Astrocyte of the spinal cord (primary cell): ENCODE data around the gene NNAT.

Source experiments
- DNase-seq: peaks from one replicate; pipeline ENCODE4 v3.0.0; 2011; ENCODE audit warnings: low read depth, low spot score
- H3K4me3 ChIP-seq: 2 replicates; pipeline ENCODE4 v1.5.1; 2011; ENCODE audit warnings: low read depth, mild to moderate bottlenecking, low read length, moderate library complexity
- in situ Hi-C: cut with HindIII; loops from 2 replicates; pipeline ENCODE4 v1.10.0; 2017; ENCODE audit warnings: low sequenced_read_pairs
- TF ChIP-seq, protein P1 (sequence below): IDR thresholded peaks from 2 replicates; pipeline ENCODE4 v1.5.1; 2012; ENCODE audit warnings: low read depth, mild to moderate bottlenecking, low read length, inconsistent platforms

The NNAT gene

GRCh38 chr20:37518606-37519507, 2.2 kb upstream of the NNAT start:
- TF ChIP-seq, protein P1, sequence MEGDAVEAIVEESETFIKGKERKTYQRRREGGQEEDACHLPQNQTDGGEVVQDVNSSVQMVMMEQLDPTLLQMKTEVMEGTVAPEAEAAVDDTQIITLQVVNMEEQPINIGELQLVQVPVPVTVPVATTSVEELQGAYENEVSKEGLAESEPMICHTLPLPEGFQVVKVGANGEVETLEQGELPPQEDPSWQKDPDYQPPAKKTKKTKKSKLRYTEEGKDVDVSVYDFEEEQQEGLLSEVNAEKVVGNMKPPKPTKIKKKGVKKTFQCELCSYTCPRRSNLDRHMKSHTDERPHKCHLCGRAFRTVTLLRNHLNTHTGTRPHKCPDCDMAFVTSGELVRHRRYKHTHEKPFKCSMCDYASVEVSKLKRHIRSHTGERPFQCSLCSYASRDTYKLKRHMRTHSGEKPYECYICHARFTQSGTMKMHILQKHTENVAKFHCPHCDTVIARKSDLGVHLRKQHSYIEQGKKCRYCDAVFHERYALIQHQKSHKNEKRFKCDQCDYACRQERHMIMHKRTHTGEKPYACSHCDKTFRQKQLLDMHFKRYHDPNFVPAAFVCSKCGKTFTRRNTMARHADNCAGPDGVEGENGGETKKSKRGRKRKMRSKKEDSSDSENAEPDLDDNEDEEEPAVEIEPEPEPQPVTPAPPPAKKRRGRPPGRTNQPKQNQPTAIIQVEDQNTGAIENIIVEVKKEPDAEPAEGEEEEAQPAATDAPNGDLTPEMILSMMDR = no peak
- in situ Hi-C loops = no loop called here
- peak; percentile 64 for DNase-seq
- H3K4me3 ChIP-seq = no peak overlapping the region

DNA sequence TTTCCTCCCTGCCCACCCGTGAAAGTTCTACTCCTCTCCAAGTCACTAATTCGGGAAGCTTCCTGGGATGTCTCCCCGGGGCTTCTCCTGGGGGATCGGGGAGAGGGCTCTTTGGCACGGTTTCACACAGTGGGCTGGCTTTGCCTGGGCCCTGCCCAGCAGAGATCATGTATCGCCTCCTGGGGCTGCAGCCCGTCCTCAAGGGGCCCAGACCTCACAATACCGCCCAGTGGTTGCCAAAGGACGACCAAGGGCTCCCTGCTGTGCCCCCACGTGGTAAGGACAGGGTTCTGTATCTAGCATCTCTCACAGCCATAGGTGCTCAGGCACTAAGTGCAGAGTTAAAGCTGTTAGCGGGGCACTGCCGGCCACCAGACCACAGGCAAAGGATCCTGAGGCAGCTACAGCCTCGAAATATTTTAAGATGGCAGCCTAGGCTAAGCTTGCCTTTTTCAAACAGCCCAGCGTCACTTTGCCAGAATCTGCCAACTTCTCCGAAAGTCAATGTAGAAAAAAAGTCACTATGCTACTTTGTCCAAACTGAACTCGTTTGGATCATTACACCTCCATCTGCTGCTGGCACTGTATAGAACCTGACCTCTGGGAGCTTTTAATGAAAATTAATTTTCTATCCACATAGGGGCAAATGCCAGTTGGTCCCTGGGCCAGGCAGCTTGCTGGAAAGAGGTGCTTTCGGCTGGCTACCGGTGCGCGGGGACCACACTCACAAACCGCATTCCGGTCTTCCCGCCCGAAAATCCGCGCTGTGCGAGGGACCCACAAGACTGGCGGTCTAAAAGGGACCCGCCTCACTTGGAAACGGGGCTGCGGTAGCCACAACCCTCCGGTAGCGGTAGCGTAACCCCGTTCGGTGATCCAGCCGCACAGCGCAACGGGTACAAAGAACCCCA, 1.3 kb upstream of the NNAT start:
- TF ChIP-seq, protein P1 = no peak
- DNase-seq = peak; percentile 42
- in situ Hi-C loops = no loop called here
- no peak overlapping the region for H3K4me3 ChIP-seq

DNA sequence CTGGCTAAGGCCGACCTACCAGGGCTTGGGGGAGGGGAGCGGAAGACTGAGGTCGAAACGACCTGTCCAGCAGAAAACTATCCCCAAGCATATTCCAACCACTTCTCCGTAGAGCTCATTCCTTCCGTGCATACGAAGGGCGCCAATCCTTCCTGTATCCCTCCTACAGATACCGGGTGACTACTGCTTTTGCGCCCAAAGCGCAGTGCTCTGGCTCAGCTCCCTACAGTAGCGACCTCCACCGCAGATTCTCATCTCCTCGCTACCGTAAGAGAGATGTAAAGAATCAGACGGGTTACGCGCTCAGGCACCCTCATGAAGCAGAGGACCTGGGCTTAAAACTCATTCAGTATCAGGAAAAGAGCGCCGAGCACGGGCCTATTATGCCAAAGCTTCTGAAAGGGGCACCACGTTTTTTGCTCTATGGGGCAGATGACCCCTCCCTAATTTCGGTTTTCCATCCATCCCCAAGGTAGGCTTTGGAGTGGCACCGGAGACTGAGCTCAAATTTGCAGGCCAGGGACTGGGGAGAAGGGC, 563 bp upstream of the NNAT start:
- TF ChIP-seq, protein P1 = no peak
- in situ Hi-C loops = no loop called here
- DNase-seq = no peak
- peak overlapping the region; percentile 49 for H3K4me3 ChIP-seq

- peak; percentile 58 for DNase-seq
- in situ Hi-C loops = no loop called here
Observed at GRCh38 chr20:37522260-37523011, 1.4 kb downstream of the NNAT start.

DNA sequence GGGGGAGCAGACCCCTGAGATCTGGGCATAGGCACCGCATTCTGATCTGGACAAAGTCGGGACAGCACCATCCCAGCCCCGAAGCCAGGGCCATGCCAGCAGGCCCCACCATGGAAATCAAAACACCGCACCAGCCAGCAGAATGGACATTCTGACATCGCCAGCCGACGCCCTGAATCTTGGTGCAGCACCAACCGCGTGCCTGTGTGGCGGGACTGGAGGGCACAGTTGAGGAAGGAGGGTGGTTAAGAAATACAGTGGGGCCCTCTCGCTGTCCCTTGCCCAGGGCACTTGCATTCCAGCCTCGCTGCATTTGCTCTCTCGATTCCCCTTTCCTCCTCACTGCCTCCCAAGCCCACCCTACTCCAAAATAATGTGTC, 2.0 kb downstream of the NNAT start:
- no peak overlapping the region for H3K4me3 ChIP-seq

More at GRCh38 chr20:37522260-37523011, 1.4 kb downstream of the NNAT start:
- TF ChIP-seq, protein P1 = no peak
- peak overlapping the region; percentile 49 for H3K4me3 ChIP-seq

More for the DNA sequence above, 2.0 kb downstream of the NNAT start:
- in situ Hi-C loops = no loop called here
- DNase-seq = no peak
- TF ChIP-seq, protein P1 = no peak
